Measurements from ENCODE around the gene IL3.

IL3 gene

DNA sequence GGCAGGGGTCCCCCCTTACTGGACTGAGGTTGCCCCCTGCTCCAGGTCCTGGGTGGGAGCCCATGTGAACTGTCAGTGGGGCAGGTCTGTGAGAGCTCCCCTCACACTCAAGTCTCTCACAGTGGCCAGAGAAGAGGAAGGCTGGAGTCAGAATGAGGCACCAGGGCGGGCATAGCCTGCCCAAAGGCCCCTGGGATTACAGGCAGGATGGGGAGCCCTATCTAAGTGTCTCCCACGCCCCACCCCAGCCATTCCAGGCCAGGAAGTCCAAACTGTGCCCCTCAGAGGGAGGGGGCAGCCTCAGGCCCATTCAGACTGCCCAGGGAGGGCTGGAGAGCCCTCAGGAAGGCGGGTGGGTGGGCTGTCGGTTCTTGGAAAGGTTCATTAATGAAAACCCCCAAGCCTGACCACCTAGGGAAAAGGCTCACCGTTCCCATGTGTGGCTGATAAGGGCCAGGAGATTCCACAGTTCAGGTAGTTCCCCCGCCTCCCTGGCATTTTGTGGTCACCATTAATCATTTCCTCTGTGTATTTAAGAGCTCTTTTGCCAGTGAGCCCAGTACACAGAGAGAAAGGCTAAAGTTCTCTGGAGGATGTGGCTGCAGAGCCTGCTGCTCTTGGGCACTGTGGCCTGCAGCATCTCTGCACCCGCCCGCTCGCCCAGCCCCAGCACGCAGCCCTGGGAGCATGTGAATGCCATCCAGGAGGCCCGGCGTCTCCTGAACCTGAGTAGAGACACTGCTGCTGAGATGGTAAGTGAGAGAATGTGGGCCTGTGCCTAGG lies 13.0 kb downstream of the IL3 start, which contains the start of gene CSF2:
TSS of gene CSF2 (plus strand) at position 559 of the 783 bp plus-strand sequence. CDS start at position 594, 35 bp downstream.
- DNase-seq, result peak; percentile 50

GRCh38 chr5:132074091-132074771 lies 13.8 kb downstream of the IL3 start:
- no peak for DNase-seq

DNA sequence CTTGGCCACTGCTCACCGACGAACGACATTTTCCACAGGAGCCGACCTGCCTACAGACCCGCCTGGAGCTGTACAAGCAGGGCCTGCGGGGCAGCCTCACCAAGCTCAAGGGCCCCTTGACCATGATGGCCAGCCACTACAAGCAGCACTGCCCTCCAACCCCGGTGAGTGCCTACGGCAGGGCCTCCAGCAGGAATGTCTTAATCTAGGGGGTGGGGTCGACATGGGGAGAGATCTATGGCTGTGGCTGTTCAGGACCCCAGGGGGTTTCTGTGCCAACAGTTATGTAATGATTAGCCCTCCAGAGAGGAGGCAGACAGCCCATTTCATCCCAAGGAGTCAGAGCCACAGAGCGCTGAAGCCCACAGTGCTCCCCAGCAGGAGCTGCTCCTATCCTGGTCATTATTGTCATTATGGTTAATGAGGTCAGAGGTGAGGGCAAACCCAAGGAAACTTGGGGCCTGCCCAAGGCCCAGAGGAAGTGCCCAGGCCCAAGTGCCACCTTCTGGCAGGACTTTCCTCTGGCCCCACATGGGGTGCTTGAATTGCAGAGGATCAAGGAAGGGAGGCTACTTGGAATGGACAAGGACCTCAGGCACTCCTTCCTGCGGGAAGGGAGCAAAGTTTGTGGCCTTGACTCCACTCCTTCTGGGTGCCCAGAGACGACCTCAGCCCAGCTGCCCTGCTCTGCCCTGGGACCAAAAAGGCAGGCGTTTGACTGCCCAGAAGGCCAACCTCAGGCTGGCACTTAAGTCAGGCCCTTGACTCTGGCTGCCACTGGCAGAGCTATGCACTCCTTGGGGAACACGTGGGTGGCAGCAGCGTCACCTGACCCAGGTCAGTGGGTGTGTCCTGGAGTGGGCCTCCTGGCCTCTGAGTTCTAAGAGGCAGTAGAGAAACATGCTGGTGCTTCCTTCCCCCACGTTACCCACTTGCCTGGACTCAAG lies 14.6 kb downstream of the IL3 start:
- DNase-seq, result no peak

DNA sequence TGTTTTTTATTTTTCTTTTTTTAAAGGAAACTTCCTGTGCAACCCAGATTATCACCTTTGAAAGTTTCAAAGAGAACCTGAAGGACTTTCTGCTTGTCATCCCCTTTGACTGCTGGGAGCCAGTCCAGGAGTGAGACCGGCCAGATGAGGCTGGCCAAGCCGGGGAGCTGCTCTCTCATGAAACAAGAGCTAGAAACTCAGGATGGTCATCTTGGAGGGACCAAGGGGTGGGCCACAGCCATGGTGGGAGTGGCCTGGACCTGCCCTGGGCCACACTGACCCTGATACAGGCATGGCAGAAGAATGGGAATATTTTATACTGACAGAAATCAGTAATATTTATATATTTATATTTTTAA lies 15.2 kb downstream of the IL3 start:
- DNase-seq, result no peak

- no peak for DNase-seq
Observed at GRCh38 chr5:132076202-132076830, 15.9 kb downstream of the IL3 start.

- DNase-seq, result no peak
Observed at GRCh38 chr5:132076983-132077382, 16.5 kb downstream of the IL3 start.

DNA sequence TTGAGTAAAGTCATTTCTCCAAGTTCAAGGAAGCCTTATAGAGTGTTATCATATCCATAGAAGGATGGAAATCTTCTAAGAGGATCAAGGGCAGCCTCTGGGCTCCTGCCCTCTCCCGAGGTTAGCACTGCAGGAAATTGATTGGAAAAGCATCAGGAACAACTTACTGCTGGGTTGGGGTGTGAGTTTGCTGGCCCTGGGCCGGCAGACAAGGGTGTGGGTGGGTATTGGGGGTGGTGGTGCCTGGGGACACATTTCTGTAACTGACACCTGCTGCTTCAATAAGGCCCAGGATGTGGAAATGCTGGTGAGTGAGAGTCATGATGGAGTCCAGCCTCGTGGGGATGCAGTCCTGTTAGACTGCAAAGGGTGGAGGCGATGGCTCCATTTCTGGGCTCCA lies 18.6 kb downstream of the IL3 start:
- no peak for DNase-seq

DNA sequence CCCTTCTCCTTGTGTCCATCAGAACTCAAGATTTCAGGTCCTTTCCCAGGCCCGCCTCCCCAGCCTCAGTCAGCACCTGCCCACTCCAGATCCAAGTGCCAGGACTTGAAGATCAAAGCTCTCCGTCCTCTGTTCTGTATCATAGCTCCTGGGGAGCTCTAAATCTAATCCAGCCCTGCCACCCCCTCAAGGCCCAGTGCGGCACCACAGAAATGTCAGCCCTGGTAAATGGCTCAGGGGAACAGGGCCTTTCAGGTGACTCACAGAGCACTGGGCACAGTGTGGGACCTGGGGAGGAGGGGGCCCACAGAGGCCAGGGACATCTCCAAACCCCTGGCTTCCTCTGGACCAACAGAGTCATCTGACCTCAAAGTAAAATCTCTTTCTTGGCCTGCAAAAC lies 19.2 kb downstream of the IL3 start:
- DNase-seq, result no peak

DNA sequence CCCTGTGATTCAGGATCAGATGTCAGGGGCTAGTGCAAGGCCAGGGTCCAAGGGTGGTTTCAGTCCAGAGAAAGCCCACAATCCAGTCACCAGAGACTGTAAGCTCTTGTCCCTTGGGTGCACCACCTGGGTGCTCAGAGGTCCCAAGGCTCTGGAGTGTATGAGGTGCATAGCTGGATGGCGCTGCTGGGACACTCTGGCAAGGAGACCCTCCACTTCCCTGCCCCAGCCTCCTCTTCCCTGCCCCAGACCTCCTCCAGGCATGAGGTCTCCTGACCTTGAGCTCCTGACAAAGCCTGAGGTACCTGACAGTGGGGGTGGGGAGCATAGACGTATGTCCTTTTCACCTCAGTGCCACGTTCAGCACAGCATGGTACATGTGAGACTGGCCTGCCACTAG lies 20.1 kb downstream of the IL3 start:
- DNase-seq, result no peak

- no peak for DNase-seq
Observed at GRCh38 chr5:132081458-132081857, 21.0 kb downstream of the IL3 start.

DNA sequence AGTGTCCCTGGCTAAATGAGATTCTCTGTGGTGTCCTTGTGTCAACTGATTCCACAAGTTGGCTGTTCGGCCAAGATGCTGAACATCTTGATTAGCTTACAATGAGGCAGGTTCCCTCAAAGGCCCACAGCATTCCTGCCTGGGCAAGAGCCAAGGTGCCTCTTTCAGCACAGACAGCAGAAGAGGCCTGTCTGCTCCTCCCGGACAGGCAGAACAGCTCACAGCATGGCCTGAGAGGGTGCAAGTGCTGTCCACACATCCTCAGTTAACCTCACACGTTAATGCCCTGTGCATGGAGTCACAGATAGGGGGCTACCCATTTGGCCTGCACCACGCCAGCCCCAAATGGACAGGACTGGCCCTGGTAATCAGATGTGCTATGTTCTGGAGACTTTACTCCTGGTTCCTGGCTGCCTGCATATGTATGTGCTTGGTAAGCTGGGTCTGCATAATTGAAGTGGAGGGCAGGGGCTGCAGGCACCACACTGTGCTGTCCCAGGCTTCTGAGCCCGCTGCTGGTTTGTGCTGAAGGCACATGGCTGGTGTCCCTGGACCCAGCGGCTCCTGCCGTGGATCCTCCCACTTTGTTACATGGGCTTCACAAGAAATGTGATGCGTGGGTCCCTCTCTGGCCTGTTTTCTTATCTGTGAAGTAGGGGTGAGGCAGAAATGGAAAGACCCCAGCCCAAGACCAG lies 22.0 kb downstream of the IL3 start:
- no peak for DNase-seq

- no peak for DNase-seq
Observed at GRCh38 chr5:132083071-132083678, 22.7 kb downstream of the IL3 start.

DNA sequence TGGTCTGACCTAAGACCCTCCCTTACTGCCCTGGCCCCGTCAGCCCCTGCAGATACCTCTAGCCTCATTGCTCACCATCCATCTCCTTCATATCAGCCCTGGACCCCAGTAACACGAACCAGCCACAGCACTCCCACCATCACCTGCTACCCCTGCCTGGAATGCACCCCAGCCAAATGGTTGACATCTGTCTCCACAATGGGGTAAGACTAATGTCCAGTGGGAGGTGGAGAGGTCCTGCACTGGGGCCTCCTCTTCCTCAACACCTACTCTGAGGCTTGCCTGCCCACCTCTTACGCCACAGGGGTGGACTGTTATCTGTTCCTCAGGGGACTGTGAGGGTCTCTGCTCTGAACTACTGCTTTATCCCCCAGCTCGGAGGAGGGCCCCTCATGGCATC lies 25.2 kb downstream of the IL3 start:
- no peak for DNase-seq

DNA sequence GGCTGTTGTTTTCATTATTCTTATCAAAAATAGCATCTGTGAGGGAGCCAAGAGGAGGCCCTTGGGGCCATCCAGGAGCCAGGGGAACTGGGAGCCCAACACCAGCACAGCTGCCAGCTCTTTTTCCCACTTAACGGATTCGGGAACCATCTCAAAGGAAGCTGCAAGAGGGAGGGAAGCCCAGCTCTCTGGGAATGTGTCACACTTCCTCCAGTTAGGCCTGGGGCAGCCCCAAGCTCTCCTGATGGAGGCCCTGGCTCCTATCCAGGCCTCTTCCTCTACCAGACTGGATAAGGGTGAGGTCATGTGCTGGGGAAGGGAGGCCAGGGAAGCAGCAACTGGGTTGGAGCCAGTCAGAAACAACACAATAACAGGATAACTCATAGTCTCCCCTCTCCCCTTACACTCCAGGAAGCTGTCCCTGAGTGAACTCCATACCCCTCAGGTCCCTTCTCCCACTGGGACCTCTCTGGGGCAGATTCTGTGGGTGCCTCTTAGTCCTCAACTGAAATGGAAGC lies 25.9 kb downstream of the IL3 start:
- peak; percentile 96 for DNase-seq

DNA sequence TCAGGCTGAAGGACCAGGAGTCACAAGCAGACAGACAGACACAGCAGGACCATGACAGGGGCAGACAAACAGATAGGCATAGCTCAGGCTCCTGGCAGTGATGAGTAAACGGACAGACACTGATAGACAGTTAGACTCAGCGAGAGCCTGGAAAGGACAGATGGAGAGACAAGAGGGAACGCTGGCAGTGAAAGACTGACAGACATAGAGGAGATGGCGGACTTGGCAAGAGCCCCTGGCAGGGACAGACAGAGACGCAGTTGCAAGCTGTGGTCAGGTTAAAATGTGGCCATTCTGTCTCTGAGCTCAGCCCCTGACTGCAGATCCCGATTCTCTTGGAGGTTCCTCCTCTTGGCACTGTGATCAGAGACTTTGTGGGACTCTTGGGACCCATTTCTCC lies 26.7 kb downstream of the IL3 start:
- no peak for DNase-seq

DNA sequence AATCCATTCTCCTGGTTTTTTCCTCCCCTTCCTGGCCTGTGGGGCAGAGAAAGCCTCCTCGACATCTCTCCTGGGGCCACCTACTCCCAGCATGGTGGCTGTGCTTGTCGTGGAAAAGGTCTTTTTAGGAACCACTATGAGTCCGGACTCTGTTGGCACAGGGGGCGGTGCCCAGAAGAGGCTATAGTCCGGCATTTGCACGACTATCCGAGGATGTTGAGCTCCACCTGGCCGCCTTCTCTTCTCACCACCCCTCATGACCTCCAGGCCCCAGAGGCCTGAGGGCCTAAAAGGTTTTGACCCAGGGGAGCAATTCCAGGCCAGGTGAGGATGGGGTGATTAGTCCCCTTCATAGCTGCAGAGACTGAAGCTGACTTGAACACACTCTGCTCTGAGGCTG lies 27.2 kb downstream of the IL3 start:
- DNase-seq, result no peak

- no peak for DNase-seq
Observed at GRCh38 chr5:132089363-132089762, 28.9 kb downstream of the IL3 start.

DNA sequence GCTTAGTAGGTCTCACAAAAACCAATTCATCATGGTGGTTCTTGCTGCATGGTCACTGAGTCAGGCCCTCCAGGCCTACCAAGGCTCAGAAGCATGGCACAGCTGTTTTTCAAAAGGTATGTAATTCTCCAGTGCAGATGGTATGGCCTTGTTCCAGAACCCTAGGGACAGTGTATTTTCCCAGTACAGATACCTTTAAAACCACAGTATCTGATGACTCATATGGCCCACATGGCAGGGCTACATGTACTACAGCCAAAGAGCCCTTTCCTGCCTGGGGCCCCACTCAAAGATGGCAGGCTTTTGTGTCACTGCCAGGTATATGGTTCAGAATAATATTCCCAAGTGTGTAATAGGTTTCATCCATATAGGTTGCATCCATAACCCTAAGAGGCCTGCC lies 29.7 kb downstream of the IL3 start:
- peak; percentile 87 for DNase-seq

GRCh38 chr5:132093271-132093670 lies 32.8 kb downstream of the IL3 start:
- no peak for DNase-seq

DNA sequence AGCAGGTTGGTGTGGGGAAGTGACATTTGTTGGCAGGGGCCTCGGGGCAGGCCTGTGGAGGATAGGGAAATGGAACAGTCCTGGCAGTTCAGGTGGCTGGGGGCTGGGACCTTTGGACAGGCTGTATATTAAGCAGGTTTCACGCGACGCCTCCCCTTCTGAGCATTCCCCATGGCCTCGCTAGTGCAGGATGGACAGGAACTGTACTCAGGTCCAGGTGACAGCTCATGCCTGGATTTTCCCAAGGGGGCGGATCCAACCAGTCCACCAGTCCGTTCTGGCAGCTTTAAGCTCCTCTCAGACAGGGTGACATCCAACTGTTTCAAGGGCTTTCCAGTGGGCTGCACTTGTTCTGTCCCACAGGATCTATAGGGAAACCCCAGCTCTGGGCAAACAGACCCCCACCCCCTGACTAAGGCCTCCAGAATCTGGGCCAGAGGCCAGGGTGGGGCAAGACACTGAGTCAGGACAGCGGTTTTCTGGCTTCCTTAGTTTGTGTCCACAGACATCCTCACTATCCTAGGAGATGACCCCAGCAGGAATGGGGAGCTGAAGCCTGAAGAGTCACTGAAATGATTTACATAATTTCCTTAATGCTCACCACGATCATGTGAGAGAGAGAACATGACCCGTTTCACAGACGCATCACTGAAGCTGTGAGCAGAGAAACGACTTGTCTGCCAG lies 34.1 kb downstream of the IL3 start:
- peak; percentile 98 for DNase-seq

GRCh38 chr5:132095077-132095410 lies 34.6 kb downstream of the IL3 start:
- no peak for DNase-seq

Data from HCEC 1CT (cell line).